ENCODE data around the gene PELI1. TPM values are rescaled to one million over a fixed set of nuclear protein-coding genes. Genes with fewer than 3 reads are reported as not detected.

The PELI1 gene
- total and polyA plus RNA-seq, 2 of the 8 experiments (the other 6 are each of a cell fraction or from before 2014, with no cell fraction given) = 21.8 to 57.1 TPM

DNA sequence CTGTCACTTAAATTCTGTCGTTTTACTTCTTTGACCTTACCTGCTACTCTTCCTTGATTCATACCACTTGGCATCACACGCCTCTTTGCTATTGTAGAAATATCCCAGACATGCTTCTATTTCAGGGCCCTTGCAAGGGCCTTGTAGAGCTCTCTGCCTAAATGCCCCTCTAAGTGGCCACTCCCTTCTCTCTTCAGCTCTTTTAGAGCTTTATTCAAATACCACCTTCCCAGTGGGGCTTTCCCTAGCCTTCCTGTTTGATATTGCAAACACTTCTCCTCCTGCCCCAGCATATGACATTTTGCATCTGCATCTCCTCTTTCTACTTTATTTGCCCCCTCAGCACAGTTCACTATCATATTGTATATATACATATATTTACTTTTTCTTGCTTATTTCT lies 54.0 kb downstream of the PELI1 start:
- H4K8ac ChIP-seq (ENCODE audit: extremely low read depth, insufficient read depth, low read length) = no peak overlapping the region
- no peak overlapping the region for H2BK120ac ChIP-seq (replicated peaks; ENCODE audit: low read depth, low read length)
- no peak overlapping the region for H3K56ac ChIP-seq (replicated peaks; ENCODE audit: insufficient read length, low read depth, low read length)
- no peak overlapping the region for H4K5ac ChIP-seq (ENCODE audit: insufficient read length, low read depth, low read length)
- no peak overlapping the region for H2AK5ac ChIP-seq (ENCODE audit: low read depth, low read length)
- H3K4me1 ChIP-seq (replicated peaks in 1 of 4; ENCODE audit: control insufficient read depth in 3 of 4, insufficient read depth in 4 of 4, low read length in 3 of 4) = no peaks in the 10 kb centered on the region; a peak in 1 of 7 replicates
- no peaks in the 10 kb centered on the region for H3K27me3 ChIP-seq (replicated peaks in 1 of 4; ENCODE audit: control insufficient read depth in 3 of 4, extremely low read depth in 1 of 4, insufficient read depth in 3 of 4, low read length in 3 of 4)
- H3K9me3 ChIP-seq (ENCODE audit: insufficient read depth in 2 of 2, low read depth in 1 of 2, low read length in 1 of 2) = no peaks in the 10 kb centered on the region
- no peak overlapping the region for H2BK15ac ChIP-seq (ENCODE audit: low read length)
- H4K20me1 ChIP-seq (replicated peaks in 1 of 2; ENCODE audit: control insufficient read depth in 1 of 2, insufficient read depth in 2 of 2, low read length in 2 of 2) = no peaks in the 10 kb centered on the region
- H3K9ac ChIP-seq (replicated peaks in 1 of 4; ENCODE audit: extremely low read depth in 1 of 4, low read depth in 3 of 4, low read length in 3 of 4) = no peak overlapping the region
- 86% methylated on average over 2 of the region's 2 CpGs; no CpG with 5 or more reads in 1 of the 2 experiments for WGBS, 2 experiments (ENCODE audit: extremely low coverage in 1 of 2, insufficient coverage in 1 of 2, insufficient read length in 1 of 2, insufficient replicate concordance in 2 of 2, low coverage in 1 of 2, low lambda C conversion rate in 2 of 2, missing lambda C conversion rate in 1 of 2)
- H2AFZ ChIP-seq (ENCODE audit: low read length) = no peak overlapping the region
- H4K91ac ChIP-seq (replicated peaks; ENCODE audit: insufficient read length, low read length) = no peak overlapping the region
- no peak overlapping the region for H3K23ac ChIP-seq (ENCODE audit: insufficient read length)
- FAIRE-seq (no peak), DNase-seq (ENCODE audit: low read depth in 1 of 2, low spot score in 2 of 2) (no peak)
- H3K27ac ChIP-seq (ENCODE audit: low read depth, low read length) = no peak overlapping the region
- no peak overlapping the region for H2BK20ac ChIP-seq (ENCODE audit: low read length)
- no peak overlapping the region for H2BK12ac ChIP-seq (ENCODE audit: low read depth, low read length)
- no peaks in the 10 kb centered on the region for H3K23me2 ChIP-seq (ENCODE audit: low read depth, low read length)
- H3K18ac ChIP-seq (ENCODE audit: extremely low read depth, low read length) = no peak overlapping the region
- no peak overlapping the region for H3K4me2 ChIP-seq (ENCODE audit: insufficient read depth in 1 of 2, low read depth in 2 of 2, low read length in 2 of 2)
- no peak overlapping the region for H3K4ac ChIP-seq (replicated peaks; ENCODE audit: insufficient read length, low read depth, low read length)
- CTCF ChIA-PET (ENCODE audit: partially characterized antibody) = interaction anchor here (0.8 kb wide), 1 partner anchor 13 kb away, joined by 3 read pairs; no protein-coding TSS in a partner anchor
- no peak overlapping the region for H2BK5ac ChIP-seq (ENCODE audit: low read depth, low read length)
- H3K79me2 ChIP-seq (ENCODE audit: control insufficient read depth in 1 of 2, insufficient read depth in 2 of 2, low read length in 2 of 2) = no peaks in the 10 kb centered on the region
- no peak overlapping the region for H3K4me3 ChIP-seq (ENCODE audit: extremely low read depth in 1 of 4, insufficient read depth in 2 of 4, low read depth in 3 of 4, low read length in 4 of 4)
- POLR2A ChIA-PET (ENCODE audit: partially characterized antibody) = interaction anchor here (0.5 to 1.5 kb wide), 5 partner anchors 8 to 27 kb away, joined by 3 to 6 read pairs (median 4); no protein-coding TSS in a partner anchor
- H3K14ac ChIP-seq (ENCODE audit: insufficient read length) = no peak overlapping the region
- peaks cover 2 to 27% (median 10%) of the 10 kb centered on the region in 4 experiments; a peak in 5 of 8 replicates for H3K36me3 ChIP-seq (ENCODE audit: control insufficient read depth in 2 of 4, insufficient read depth in 4 of 4, low read length in 3 of 4)
- no peaks in the 10 kb centered on the region for H3K79me1 ChIP-seq (ENCODE audit: low read depth, low read length)
- TF ChIP-seq BRCA1 (IDR thresholded peaks at IDR 0.05; ENCODE audit: low read depth, low read length) (no peak), MAFK (IDR thresholded peaks at IDR 0.05; ENCODE audit: low read depth, low read length) (no peak)
- TF ChIP-seq, protein P1, sequence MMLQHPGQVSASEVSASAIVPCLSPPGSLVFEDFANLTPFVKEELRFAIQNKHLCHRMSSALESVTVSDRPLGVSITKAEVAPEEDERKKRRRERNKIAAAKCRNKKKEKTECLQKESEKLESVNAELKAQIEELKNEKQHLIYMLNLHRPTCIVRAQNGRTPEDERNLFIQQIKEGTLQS (IDR thresholded peaks at IDR 0.05; ENCODE audit: insufficient read depth, low read depth, low read length) = no peak
- TF ChIP-seq, protein P2, sequence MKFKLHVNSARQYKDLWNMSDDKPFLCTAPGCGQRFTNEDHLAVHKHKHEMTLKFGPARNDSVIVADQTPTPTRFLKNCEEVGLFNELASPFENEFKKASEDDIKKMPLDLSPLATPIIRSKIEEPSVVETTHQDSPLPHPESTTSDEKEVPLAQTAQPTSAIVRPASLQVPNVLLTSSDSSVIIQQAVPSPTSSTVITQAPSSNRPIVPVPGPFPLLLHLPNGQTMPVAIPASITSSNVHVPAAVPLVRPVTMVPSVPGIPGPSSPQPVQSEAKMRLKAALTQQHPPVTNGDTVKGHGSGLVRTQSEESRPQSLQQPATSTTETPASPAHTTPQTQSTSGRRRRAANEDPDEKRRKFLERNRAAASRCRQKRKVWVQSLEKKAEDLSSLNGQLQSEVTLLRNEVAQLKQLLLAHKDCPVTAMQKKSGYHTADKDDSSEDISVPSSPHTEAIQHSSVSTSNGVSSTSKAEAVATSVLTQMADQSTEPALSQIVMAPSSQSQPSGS (IDR thresholded peaks at IDR 0.05; ENCODE audit: low read length) = no peak
